ENCODE results near the gene POU6F2. TPM values are rescaled to one million over a fixed set of nuclear protein-coding genes. Genes with fewer than 3 reads are reported as not detected.

POU6F2 gene
- total RNA-seq, 2 experiments from 2014 or later, result not detected

GRCh38 chr7:39408906-39409305 lies 431.2 kb downstream of the POU6F2 start:
- ChIA-PET CTCF (no interaction called here), POLR2A (no interaction called here)
- DNase-seq (no peak), ATAC-seq (no peak)
- no peak overlapping the region for H3K27ac Mint-ChIP-seq
- H3K27me3 Mint-ChIP-seq, result peaks cover 8% of the 10 kb centered on the region
- TF ChIP-seq CTCF (IDR thresholded peaks at IDR 0.05), result no peak
- H3K9me3 Mint-ChIP-seq, result no peaks in the 10 kb centered on the region
- H3K4me3 Mint-ChIP-seq, result no peak overlapping the region
- H3K4me1 Mint-ChIP-seq (ENCODE audit: low read depth), result peaks cover under 1% of the 10 kb centered on the region
- H3K36me3 Mint-ChIP-seq (ENCODE audit: low read depth), result no peaks in the 10 kb centered on the region
- intact Hi-C loops (cut with micrococcal nuclease), result no loop called here

GRCh38 chr7:39410582-39410981 lies 432.9 kb downstream of the POU6F2 start:
- Mint-ChIP-seq H3K36me3 (ENCODE audit: low read depth) (no peaks in the 10 kb centered on the region), H3K4me1 (ENCODE audit: low read depth) (peaks cover 4% of the 10 kb centered on the region), H3K4me3 (no peak overlapping the region), H3K27ac (no peak overlapping the region), H3K27me3 (peaks cover 16% of the 10 kb centered on the region), H3K9me3 (no peaks in the 10 kb centered on the region)
- intact Hi-C loops (cut with micrococcal nuclease), result no loop called here
- ChIA-PET POLR2A (no interaction called here), CTCF (interaction anchor here (0.9 to 1.2 kb wide), 2 partner anchors 14 to 17 kb away, joined by 3 read pairs; no protein-coding TSS in a partner anchor)
- TF ChIP-seq CTCF (IDR thresholded peaks at IDR 0.05), result no peak
- ATAC-seq (no peak), DNase-seq (no peak)

- CTCF ChIA-PET, result no interaction called here
- H3K4me1 Mint-ChIP-seq (ENCODE audit: low read depth), result peaks cover 4% of the 10 kb centered on the region
- no peaks in the 10 kb centered on the region for H3K36me3 Mint-ChIP-seq (ENCODE audit: low read depth)
- ATAC-seq (no peak), DNase-seq (no peak)
- H3K27me3 Mint-ChIP-seq, result peaks cover 36% of the 10 kb centered on the region
- no peaks in the 10 kb centered on the region for H3K9me3 Mint-ChIP-seq
- no peak overlapping the region for H3K27ac Mint-ChIP-seq
- POLR2A ChIA-PET, result interaction anchor here (1.0 kb wide), 1 partner anchor 19 kb away, joined by 3 read pairs; no protein-coding TSS in a partner anchor
- no peak for TF ChIP-seq CTCF (IDR thresholded peaks at IDR 0.05)
- H3K4me3 Mint-ChIP-seq, result peak overlapping the region; percentile 69
- intact Hi-C loops (cut with micrococcal nuclease), result no loop called here
Observed at GRCh38 chr7:39413636-39414223, 436.0 kb downstream of the POU6F2 start.

GRCh38 chr7:39414224-39415035 lies 436.7 kb downstream of the POU6F2 start:
- peaks cover 36% of the 10 kb centered on the region for H3K27me3 Mint-ChIP-seq
- no peaks in the 10 kb centered on the region for H3K9me3 Mint-ChIP-seq
- CTCF ChIA-PET, result interaction anchor here (0.8 to 1.1 kb wide), 2 partner anchors 39 to 78 kb away, joined by 3 read pairs; no protein-coding TSS in a partner anchor
- H3K36me3 Mint-ChIP-seq (ENCODE audit: low read depth), result no peaks in the 10 kb centered on the region
- TF ChIP-seq CTCF (IDR thresholded peaks at IDR 0.05), result peak; percentile 22
- H3K4me1 Mint-ChIP-seq (ENCODE audit: low read depth), result peaks cover 4% of the 10 kb centered on the region
- DNase-seq (peak; percentile 78), ATAC-seq (peak; percentile 93)
- POLR2A ChIA-PET, result interaction anchor here (0.6 kb wide), 1 partner anchor 229 kb away, joined by 3 read pairs; no protein-coding TSS in a partner anchor
- intact Hi-C loops (cut with micrococcal nuclease), result no loop called here
- H3K4me3 Mint-ChIP-seq, result peak overlapping the region; percentile 69
- no peak overlapping the region for H3K27ac Mint-ChIP-seq
